HG02973 (cell line): ENCODE results near the gene PVALEF.

Experiments used
- ATAC-seq: cut with Tn5 transposase; IDR thresholded peaks from one replicate; pipeline ENCODE4 v1.9.1; 2021; ENCODE audit warnings: moderate library complexity; ENCODE audit not compliant: unreplicated experiment

Gene PVALEF

GRCh38 chr17:81160747-81161453 is 4.4 kb upstream of the PVALEF start:
- no peak for ATAC-seq

DNA sequence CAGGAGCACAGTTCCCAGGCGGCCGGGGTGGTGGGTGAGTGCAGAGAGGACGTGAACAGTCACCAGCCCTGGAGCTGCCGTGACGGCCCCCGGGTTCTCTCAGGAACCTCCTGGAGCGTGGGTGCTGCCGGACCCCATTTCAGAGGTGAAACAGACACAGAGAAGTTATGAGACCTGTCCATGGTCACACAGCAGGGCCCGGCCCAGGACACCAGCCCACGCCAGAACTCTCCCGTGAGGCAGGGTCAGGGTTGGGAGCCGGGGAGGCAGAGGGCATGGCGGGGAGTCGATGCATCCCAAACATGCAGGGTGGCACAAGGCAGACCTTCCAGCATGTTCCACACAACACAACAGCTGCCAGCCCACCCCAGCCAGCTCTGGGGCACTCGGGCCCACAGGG is 3.8 kb upstream of the PVALEF start:
- ATAC-seq = no peak

GRCh38 chr17:81161972-81162371 is 3.3 kb upstream of the PVALEF start:
- no peak for ATAC-seq

DNA sequence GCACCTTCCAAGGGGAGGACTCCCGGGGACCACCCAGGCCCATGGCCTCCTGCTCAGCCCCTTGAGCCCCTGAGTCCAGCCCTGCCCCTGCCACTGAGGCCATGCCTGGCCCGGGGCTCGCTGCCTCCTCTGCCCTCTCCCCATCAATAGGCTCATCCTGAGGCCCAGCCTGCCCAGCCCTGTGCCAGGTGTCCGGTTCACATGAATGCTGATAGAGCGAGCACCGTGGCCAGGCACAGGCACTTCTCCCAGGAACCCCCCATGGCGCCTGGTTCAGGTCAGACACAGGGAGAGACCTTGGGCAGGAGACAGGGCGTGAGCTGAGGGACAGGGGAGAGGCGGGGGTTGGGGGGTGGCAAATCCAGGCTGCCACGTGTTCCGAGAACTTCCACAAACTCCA is 2.8 kb upstream of the PVALEF start:
- ATAC-seq = no peak

GRCh38 chr17:81163051-81163695 is 2.1 kb upstream of the PVALEF start:
- ATAC-seq = no peak

- ATAC-seq = no peak
Measured at GRCh38 chr17:81163703-81164370, 1.5 kb upstream of the PVALEF start.

- no peak for ATAC-seq
Measured at GRCh38 chr17:81164371-81165245, 699 bp upstream of the PVALEF start.

DNA sequence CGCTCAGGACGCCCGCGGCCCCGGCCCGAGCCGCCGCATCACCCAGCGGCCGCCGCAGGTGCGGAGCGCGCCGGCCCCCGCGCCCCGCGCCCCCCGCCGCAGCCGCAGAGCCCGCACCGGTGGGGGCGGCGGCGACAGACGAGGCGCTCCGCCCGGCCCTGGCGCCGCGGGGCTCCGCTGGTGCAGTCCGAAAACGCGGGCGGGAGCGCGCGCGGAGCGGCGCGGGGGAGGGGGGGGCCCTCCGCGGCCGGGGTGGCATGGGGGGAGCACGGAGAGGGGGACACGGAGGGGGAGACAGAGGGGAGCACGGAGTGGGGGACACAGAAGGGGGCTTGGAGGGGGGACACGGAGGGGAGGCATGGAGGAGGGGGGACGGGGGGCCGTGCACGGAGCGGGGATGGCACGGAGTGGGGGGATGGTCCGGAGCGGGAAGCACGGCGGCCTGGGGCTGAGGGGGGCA is 756 bp downstream of the PVALEF start, which contains the start of gene AATK:
TSS of gene AATK (minus strand) at position 189 of the 460 bp plus-strand sequence. CDS start 229 bp downstream, outside the sequence.
- no peak for ATAC-seq

GRCh38 chr17:81167194-81167524 is 1.9 kb downstream of the PVALEF start:
- no peak for ATAC-seq

DNA sequence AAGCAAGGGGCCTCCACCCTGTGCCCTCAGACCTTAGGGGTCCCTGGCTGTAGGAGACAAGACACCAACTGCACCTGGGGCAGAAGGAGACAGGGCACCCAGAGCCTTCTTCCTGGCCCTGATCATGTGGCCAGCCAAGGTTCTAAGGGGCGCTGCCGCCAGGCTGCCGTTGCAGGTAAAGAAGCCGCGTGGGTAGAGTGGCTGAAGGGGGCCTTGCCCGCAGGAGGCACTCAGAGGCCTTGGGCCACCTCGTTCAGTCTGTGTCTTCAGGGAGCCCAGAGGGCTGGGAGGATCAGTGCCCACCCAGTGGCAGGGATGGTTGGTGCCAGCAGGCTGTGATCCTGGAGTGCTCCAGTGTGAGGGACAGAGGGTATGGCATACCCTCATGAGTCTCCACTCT is 2.3 kb downstream of the PVALEF start:
- no peak for ATAC-seq

DNA sequence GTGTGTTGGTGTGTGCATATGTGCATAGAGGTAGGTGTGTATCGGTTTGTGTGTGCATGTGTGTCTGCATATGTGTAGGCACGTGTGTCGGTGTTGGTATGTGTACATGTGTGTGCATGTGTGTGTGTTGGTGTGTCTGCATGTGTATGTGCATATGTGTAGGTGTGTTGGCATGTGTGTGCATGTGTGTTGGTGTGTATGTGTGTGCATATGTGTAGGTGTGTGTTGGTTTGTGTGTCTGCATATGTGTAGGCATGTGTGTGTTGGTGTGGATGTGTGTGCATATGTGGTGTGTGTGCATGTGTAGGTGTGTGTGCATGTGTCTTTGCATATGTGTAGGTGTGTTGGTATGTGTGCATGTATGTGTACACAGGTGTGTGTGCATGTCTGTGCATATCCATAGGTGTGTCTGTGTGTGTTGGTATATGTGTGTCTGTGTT is 4.6 kb downstream of the PVALEF start:
- no peak for ATAC-seq

DNA sequence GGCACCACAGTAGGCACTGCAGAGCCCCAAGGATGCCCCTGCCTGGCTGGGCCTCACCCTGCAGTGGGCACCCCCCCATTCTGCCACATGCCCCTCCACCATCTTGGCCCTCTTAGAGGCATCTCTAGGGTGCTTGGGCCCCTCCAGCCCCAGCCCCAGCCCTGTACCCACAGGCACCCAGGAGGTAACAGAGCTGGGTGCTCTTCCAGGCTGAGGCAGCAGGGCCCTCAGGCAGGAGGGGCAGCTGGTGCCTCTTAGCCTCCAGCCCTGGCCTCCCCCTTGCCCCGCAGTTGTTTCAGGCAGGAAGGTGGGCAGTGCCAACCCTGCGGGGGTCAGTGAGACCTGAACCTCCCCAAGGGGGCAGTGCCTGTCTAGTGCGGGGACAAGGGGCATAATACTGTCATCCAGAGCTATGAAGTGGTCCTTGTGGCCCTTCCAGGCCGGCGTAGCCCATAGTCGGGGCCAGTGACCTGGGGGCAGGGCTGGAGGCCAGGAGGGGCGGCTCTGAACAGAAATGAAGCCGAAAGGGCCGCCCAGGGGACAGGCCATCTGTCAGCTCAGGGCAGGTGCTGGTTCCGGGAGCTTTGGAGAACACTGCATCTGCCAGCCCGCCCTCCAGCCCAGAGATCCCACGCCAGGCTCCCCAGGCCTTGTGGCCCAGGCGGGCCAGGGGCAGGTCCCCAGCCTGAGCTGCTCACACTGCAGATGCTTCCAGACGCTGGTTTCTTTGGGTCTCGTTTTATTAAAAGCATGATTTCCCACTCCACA is 5.6 kb downstream of the PVALEF start:
- no peak for ATAC-seq

- ATAC-seq = no peak
Measured at GRCh38 chr17:81171941-81172340, 6.6 kb downstream of the PVALEF start.

DNA sequence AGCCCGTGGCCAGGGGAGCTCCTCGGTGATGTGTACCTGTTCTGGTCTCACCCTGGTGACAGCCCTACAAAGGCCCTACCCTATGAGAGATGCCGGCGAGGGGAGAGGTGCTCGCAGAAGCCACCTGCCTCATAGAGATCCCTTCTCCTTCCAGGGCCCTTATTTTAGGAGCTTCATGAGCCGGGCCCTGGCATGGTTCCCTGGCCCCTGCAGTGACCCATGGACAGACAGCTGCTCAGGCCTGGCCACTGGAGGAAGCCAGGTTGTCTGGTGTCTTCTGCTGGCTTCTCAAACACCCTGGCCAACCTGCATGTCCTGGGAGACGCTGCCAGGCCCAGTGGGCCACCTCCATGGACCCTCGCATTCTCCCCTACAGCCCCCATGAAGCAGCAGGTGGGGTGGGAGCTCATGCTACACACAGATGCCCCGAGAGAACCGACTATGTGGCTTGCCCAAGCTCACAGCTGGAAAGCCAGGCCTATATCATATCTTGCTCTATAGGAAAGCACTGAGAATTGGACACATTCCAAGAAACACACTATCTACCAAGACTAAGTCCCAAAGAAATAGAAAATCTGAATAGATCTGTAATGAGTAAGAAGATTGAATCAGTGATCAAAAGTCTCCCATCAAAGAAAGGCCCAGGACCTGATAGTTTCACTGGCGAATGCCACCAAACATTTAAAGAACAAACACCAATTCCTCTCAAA is 7.9 kb downstream of the PVALEF start:
- no peak for ATAC-seq

DNA sequence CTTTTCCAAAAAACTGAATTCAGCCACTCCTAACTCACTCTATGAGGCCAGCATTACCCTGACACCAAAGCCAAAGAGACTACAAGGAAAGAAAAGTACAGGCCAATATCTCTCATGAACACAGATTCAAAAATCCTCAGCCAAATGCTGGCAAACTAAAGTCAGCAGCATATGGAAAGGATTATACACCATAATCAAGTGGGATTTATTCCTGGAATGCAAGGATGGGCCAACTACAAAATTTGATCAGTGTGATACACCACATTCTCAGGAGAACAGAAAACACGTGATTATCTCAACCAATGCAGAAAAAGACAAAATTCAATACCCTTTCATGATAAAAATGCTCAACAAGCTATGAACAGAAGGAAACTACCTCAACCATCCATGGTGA is 8.5 kb downstream of the PVALEF start:
- no peak for ATAC-seq

DNA sequence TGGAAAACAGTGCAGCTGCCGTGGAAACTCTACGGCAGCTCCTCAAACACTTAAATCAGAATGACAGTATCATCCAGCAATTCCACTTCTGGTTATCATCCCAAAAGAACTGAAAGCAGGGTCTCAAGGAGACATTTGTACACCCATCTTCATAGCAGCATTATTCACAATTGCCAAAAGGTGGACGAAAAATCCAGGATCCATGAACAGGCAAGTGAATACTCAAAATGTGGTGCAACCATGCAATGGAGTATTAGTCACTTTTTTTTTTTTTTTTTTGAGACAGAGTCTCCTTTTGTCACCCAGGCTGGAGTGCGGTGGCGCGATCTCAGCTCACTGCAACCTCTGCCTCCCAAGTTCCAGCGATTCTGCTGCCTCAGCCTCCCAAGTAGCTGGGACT is 11.4 kb downstream of the PVALEF start:
- ATAC-seq = no peak

DNA sequence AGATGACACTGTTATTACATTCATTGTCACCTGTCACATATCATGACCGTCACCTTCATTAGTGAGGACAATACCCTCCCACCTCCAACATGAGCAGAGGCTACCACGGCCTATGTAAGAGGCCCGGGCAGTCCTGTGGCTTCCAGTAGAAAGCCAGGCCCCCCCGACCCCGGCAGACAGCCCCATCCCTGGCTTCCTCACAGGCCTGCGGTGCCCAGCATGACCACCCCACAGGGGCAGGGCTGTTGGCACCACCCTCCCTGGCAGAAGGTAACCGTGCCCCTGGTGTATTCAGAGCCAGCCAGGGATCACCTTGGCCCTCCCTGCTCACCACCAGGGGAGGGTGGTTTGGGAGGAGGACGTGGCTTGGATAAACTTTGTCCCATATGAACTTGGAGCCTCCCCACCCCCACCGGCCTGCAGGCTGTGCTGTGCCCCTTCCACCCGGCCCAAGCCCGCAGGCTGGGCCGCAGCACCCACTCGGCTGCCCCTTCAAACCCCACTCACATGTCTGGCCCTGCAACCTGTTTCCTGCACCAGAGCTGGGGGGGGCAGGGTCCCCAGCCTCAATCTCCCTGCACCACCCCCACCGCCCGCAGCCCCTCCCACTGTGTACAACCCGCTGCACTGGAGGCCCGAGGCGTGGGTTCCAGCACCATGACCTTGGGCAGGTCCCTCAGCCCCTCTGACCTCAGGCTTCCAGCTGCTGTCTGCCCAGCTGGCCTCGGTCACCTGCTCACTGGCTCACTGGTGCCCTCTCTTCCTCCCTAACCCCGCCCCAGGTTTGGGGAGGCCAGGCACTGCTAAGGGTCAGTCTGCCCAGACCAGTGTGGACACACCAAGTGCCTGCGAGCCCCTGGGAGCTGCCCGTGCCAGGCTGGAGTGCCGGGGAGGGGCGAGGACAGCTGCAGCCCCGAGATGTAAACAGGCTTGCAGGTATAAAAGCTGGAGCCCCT is 13.1 kb downstream of the PVALEF start:
- no peak for ATAC-seq

- no peak for ATAC-seq
Measured at GRCh38 chr17:81179220-81179619, 13.9 kb downstream of the PVALEF start.

DNA sequence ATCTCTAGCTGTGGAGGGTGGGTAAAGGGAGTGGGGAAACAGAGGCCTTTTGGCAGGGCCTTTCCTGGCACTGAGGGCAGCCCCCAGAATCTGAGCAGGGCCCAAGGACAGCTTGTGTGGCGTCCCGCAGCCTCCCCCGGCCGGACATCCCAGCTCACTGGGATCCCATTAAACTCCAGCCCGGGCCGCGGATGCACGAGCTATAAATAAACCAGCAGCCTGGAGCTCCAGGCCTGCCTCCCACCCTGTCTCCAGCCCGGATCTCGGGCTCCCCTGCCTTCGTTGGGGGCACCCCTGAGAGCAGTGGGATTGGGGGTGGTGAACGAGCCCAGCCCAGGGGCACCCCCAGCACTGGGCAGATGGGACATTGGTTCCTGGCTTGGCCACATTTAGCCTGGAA is 14.6 kb downstream of the PVALEF start:
- no peak for ATAC-seq
